Skeletal muscle tissue (tissue), 4 donors: ENCODE data around the gene TNK2. TPM values are rescaled to one million over a fixed set of nuclear protein-coding genes. Genes with fewer than 3 reads are reported as not detected.
"Not testable (repeated sequence)": the region's sequence is repeated elsewhere in the genome, so short reads cannot be mapped to it uniquely, and the experiment has no call there.

Experiments used
- H3K27ac ChIP-seq: one replicate; pipeline ENCODE4 v1.7.0; 2013; ENCODE audit warnings: mild to moderate bottlenecking, low read depth, low read length, inconsistent platforms
- H3K27me3 ChIP-seq, 3 donors: one replicate each; pipeline ENCODE4 v1.7.0; 2013; ENCODE audit warnings: low read length in 3 of 3; ENCODE audit not compliant: control insufficient read depth in 3 of 3, insufficient read depth in 3 of 3
- H3K36me3 ChIP-seq, 3 donors: one replicate each; pipeline ENCODE4 v1.7.0; 2013; ENCODE audit warnings: low read length in 3 of 3; ENCODE audit not compliant: control insufficient read depth in 3 of 3, insufficient read depth in 3 of 3
- H3K4me1 ChIP-seq, 3 donors: one replicate each; pipeline ENCODE4 v1.7.0; 2013; ENCODE audit warnings: low read length in 3 of 3, mild to moderate bottlenecking in 3 of 3; ENCODE audit not compliant: control insufficient read depth in 3 of 3, insufficient read depth in 3 of 3
- H3K4me3 ChIP-seq, 3 donors: one replicate each; pipeline ENCODE4 v1.7.0; 2013; ENCODE audit warnings: low read length in 3 of 3
- H3K9ac ChIP-seq, 3 donors: one replicate each; pipeline ENCODE4 v1.7.0; 2013; ENCODE audit warnings: low read length in 3 of 3, mild to moderate bottlenecking in 3 of 3, moderate library complexity in 2 of 3, low read depth in 1 of 3
- H3K9me3 ChIP-seq, 3 donors: one replicate each; pipeline ENCODE4 v1.7.0; 2013; ENCODE audit warnings: low read length in 3 of 3; ENCODE audit not compliant: control insufficient read depth in 3 of 3
- total RNA-seq: library from RNA; depleted of rRNA; stranded (reverse); fragments of >200 nt; gene quantifications from one replicate; pipeline ENCODE4 v1.2.3, GENCODE V29; 2014
- donor health status: Osteomylitis.

The TNK2 gene
- total RNA-seq, 1 donor from 2014 or later = 9.9 TPM

DNA sequence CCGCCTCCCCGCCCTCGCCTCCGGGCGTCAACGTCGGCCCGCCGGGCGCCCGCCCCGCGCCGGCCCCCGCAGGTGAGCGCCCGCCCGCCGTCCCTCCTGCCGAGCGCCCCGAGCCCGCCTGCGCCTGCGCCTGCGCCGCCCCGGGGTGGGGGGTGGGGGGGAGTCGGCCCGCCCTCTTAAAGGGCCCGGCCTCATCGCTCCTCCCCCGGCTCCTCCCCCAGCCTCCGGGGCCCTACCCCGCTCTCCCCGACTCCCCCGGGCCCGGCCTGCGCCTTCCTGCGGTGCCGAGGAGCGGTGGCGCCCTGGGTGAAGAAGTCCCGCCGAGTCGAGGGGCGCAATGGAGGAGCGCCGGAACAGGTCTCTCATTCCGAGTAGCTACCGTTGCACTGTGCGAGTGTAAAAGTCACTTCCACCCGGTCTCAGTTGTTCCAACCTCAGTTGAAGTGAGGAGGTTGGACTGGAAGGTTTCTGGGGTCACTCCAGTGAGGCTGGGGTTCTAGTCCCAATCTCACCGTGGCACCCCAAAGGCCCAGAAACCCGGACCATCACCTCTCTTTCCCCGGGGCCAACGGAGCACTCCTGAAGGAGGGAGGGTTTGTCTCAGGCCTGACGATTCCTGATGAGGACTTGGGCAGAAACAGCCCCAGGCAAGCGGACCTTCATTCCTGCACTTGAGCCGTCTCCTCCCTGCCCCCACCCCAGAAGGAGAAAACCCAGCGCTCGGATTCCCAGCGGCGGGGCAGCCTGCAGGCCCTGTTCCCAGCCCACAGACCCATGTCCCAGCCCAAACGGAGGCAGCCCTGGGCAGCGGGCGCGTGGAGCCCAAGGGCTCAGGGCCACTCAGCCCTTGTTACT lies 1.5 kb upstream of the TNK2 start:
- Histone ChIP-seq H3K27me3 (no peaks in the 10 kb centered on the region), H3K27ac (peak overlapping the region; percentile 70), H3K36me3 (no peaks in the 10 kb centered on the region), H3K4me1 (peaks cover 35 to 41% (median 36%) of the 10 kb centered on the region in 3 donors), H3K9ac (peak overlapping the region; percentile 77 to 84 (median 82)), H3K9me3 (no peaks in the 10 kb centered on the region), H3K4me3 (peak overlapping the region; percentile 79 to 80 (median 79))

DNA sequence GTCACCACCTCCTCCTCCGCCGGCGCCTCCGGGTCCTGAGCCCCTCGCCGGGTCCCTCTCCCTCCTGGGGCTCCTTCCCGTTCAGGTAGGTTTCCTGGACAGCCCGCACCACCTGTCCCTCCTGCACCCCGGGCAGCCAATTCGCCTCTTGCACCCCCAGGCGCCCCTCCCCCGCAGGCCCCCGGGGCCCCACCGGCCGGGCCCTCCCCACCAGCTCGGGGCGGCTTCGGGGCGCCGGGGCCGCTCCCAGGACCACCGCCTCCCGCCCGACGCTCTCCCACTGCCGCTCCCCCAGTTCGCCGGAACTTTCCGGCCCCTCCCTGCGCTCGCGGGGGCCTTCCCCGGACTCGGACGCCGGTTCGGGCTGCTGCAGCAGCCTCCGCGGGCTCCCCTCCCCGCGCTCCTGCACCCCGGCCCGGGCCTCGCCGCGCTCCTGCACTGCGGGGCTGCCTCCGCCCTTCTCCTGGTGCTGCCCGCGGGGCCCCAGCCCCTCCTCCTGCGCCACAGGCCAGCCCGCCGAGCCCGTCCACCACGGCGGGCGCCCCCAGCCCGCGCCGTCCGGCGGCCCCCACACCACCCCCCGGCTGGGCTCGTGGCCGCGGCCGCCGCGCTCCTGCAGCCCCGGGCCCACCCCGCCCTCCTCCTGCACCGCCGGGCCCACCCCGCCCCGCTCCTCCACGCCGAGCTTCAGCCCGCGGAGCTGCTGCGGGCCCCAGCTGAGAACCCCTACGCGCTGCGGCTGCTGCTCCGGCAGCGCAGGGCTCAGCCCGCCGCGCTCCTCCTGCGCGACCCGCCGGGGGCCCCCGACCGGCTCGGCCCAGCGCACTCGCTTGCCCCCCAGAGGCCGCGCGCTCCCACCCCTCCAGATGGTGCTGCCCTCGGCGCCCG lies 587 bp upstream of the TNK2 start:
- peaks cover 32 to 37% (median 34%) of the 10 kb centered on the region in 3 donors for H3K4me1 ChIP-seq
- peak overlapping the region; percentile 91 for H3K27ac ChIP-seq
- H3K27me3 ChIP-seq = no peaks in the 10 kb centered on the region
- peak overlapping the region; percentile 78 to 81 (median 79) for H3K4me3 ChIP-seq
- H3K36me3 ChIP-seq = no peaks in the 10 kb centered on the region
- H3K9me3 ChIP-seq = no peaks in the 10 kb centered on the region
- peak overlapping the region; percentile 83 to 88 (median 87) for H3K9ac ChIP-seq

DNA sequence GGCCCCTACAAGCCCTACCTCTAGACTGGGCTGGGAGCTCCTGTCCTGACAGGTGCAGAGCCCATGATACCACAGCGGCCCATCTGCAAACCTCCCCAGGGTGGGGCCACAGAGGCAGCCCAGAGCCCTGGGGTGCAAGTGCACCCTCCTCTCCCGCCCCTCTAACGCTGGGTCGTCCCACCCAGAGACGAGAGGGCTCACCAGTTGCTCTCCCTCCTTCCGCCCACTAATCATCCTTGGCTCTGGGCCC lies 742 bp downstream of the TNK2 start:
- Histone ChIP-seq H3K9me3 (no peaks in the 10 kb centered on the region), H3K27me3 (no peaks in the 10 kb centered on the region), H3K4me3 (peak overlapping the region; percentile 78 to 81 (median 79)), H3K36me3 (no peaks in the 10 kb centered on the region), H3K4me1 (peaks cover 32 to 44% (median 41%) of the 10 kb centered on the region in 3 donors), H3K9ac (peak overlapping the region; percentile 57 to 87 (median 83)), H3K27ac (peak overlapping the region; percentile 91)

DNA sequence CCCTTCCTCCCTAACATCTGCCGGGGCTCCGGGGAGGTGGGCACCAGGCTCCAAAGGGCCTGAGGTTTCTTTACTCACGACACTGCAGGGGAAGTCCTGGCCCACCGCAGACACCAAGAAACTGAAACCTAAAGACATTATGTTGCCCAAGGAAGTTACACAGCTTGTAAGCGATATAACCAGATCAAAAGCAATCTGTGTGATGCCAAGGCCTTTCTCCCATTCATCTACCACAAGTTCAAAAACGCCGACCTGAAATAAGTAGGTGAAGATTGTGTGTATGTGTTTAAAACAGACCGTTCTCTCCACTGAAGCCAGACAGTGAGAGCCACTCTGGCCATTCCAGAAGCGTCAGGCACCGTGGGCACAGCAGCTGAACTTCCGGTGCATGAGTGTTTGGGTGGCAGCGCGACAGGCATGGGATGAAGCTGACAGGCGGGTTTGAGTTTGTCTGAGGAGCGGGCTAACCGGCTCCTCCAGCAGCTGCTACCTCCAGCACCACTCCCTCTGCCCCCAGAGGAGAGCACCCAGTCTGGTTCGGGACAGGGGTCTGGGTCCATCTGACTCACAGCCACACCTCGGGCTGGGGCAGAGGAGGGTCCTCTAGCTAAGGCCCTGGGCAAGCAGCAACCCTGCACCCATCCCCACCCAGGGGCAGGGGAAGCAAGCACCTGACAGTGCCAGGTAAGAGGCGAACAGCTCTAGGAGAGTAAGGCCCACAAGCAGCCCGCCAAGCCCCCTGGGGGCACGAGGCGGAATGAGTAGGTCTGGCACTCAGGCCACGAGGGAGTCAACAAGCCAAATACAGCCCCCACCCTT lies 1.3 kb downstream of the TNK2 start:
- Histone ChIP-seq H3K36me3 (no peaks in the 10 kb centered on the region), H3K9ac (peak overlapping the region; percentile 57 to 87 (median 83)), H3K27me3 (no peaks in the 10 kb centered on the region), H3K27ac (peak overlapping the region; percentile 91), H3K4me1 (peaks cover 32 to 48% (median 42%) of the 10 kb centered on the region in 3 donors), H3K4me3 (peak overlapping the region; percentile 78 to 81 (median 79)), H3K9me3 (no peaks in the 10 kb centered on the region)

DNA sequence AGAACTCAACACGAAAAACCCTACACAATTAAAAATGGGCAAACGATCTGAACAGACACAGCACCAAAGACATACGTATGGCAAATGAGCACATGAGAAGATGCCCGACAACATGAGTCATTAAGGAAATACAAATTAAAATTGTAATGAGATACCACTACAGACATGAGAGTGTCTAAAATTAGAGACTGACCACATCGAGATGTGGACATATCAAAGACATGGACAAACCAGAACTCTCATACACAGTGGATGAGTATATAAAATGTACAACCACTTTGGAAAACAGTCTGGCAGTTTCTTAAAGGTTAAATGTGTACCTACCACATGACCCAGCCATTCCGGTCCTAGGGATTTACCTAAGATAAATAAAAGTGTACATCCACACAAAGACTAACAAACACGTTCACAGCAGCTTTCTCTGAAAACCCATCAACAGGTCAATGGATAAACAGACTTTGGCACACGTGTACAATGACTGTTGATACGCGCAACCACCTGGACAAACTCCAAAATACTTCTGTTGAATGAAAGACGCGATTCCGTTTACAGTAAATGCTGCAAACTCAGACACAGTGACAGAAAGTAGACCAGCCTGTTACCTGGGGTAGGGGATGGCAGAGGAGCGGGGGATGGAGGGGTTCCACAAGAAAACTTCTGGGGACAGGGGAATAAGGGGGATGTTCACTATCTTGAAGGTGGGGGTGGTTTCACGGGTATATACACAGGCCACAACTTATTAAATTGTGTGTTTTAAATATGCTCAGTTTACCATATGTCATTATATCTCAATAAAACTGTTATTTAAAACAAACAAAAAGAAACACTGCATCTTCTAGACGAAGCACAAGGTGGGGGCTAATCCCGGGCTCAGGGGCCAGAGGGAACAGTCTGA lies 2.1 kb downstream of the TNK2 start:
- H3K9ac ChIP-seq = peak overlapping the region; percentile 60 to 87 (median 83)
- peak overlapping the region; percentile 91 for H3K27ac ChIP-seq
- no peaks in the 10 kb centered on the region for H3K9me3 ChIP-seq
- no peaks in the 10 kb centered on the region for H3K27me3 ChIP-seq
- H3K4me3 ChIP-seq = peak overlapping the region; percentile 78 to 81 (median 79)
- peaks cover 37 to 57% (median 51%) of the 10 kb centered on the region in 3 donors for H3K4me1 ChIP-seq
- H3K36me3 ChIP-seq = no peaks in the 10 kb centered on the region

DNA sequence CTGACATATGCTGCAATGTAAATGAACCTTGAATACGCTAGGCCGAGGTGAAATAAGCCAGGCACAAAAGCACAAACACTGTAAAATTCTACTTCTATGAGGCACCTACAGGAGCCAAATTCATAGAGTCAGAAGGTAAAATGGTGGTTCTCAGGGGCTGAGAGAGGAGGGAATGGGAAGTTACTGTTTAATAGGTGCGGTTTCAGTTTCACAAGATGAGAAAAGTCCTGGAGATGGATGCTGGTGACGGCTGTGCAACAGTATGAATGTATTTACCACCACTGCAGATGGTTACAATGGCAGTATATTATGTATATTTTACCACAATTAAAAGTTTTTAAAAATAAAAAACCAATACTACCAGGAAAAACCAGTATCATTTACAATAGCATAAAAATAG lies 4.0 kb downstream of the TNK2 start:
- H3K4me1 ChIP-seq = peaks cover 42 to 66% (median 62%) of the 10 kb centered on the region in 3 donors

GRCh38 chr3:195903950-195904290 lies 4.4 kb downstream of the TNK2 start:
- H3K4me3 ChIP-seq = no peak overlapping the region
- no peaks in the 10 kb centered on the region for H3K36me3 ChIP-seq
- peaks cover 42 to 67% (median 62%) of the 10 kb centered on the region in 3 donors for H3K4me1 ChIP-seq
- peak overlapping the region; percentile 91 for H3K27ac ChIP-seq
- no peaks in the 10 kb centered on the region for H3K9me3 ChIP-seq
- H3K27me3 ChIP-seq = no peaks in the 10 kb centered on the region
- no peak overlapping the region for H3K9ac ChIP-seq

More for the DNA sequence above, 4.0 kb downstream of the TNK2 start:
- Histone ChIP-seq H3K36me3 (no peaks in the 10 kb centered on the region), H3K9ac (peak overlapping the region in 1 of 3 donors; percentile 18), H3K27me3 (no peaks in the 10 kb centered on the region), H3K27ac (peak overlapping the region; percentile 91), H3K9me3 (no peaks in the 10 kb centered on the region), H3K4me3 (no peak overlapping the region)

GRCh38 chr3:195902634-195903033 lies 5.7 kb downstream of the TNK2 start:
- not testable (repeated sequence) for H3K4me3 ChIP-seq, H3K27me3 ChIP-seq, H3K9me3 ChIP-seq, H3K36me3 ChIP-seq
- peaks cover 33 to 66% (median 60%) of the 10 kb centered on the region in 3 donors for H3K4me1 ChIP-seq
- H3K9ac ChIP-seq = peak overlapping the region in 1 of 3 donors; percentile 25
- peak overlapping the region; percentile 62 for H3K27ac ChIP-seq
